HG03342 (cell line): ENCODE data around the gene ITGA6.

ENCODE experiments used
- ATAC-seq: cut with Tn5 transposase; IDR thresholded peaks from one replicate; pipeline ENCODE4 v1.9.1; 2021; ENCODE audit warnings: mild to moderate bottlenecking, moderate library complexity; ENCODE audit not compliant: unreplicated experiment

ITGA6 gene

DNA sequence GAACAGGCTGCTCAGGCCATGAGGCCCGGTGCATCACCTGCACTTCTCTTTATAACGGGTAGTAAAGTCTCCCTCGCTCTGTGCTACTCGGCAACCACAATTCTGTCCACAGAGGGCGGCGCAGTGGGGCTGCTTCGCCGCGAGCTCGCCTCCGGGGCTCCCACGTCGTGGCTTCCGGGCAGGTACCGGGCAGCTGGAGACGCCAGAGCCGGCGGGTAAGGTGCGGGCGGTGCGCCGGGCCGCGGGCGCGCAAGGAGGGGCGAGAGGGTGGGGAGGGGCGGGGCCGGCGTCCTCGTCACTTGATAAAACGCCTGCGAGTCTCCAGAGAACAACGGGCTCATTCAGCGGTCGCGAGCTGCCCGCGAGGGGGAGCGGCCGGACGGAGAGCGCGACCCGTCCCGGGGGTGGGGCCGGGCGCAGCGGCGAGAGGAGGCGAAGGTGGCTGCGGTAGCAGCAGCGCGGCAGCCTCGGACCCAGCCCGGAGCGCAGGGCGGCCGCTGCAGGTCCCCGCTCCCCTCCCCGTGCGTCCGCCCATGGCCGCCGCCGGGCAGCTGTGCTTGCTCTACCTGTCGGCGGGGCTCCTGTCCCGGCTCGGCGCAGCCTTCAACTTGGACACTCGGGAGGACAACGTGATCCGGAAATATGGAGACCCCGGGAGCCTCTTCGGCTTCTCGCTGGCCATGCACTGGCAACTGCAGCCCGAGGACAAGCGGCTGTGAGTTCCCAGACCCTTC is at the start of gene ITGA6:
Gene ITGA6, plus strand, starts transcription at position 331 of the 734 bp plus-strand sequence.
- ATAC-seq, result no peak

DNA sequence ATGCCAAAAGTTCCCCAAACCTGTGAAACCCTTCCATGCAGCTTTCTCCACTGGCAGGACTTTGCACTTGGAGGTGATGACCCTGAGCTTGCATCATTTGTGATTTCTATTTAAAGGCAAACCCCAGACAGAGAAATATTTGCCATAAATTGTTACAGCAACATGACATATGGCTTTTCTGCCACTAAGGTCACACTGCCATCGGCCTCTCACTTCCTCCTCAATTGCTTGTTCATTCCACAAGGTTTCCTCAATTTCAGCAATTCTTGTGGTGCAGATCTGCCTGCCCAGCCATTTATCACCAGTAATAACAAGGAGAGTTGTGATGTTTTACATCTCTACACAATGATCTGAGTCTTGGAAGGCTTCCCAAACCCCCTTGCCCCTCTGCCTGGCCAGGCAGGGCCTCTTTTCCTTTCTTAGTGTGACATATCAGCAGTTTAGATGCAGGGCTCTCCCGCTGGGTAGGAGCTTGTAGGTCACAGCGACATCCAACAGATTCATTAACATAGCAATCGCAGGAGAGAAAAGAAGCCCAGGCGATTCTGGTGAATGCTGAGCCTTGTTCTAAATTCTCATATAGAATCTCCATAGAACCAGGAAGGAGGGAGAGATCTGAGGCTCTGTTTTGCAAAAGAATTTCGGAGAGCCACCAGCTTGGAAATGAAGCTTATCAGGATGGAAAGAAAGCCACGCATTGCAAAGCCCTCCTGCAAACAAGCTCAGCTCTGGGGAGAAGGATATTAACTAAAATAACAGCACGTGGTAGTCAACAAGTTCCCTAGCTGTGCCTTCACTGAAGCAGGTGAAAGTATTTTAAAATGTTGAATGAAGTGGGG is 46.7 kb upstream of the ITGA6 start:
- no peak for ATAC-seq

DNA sequence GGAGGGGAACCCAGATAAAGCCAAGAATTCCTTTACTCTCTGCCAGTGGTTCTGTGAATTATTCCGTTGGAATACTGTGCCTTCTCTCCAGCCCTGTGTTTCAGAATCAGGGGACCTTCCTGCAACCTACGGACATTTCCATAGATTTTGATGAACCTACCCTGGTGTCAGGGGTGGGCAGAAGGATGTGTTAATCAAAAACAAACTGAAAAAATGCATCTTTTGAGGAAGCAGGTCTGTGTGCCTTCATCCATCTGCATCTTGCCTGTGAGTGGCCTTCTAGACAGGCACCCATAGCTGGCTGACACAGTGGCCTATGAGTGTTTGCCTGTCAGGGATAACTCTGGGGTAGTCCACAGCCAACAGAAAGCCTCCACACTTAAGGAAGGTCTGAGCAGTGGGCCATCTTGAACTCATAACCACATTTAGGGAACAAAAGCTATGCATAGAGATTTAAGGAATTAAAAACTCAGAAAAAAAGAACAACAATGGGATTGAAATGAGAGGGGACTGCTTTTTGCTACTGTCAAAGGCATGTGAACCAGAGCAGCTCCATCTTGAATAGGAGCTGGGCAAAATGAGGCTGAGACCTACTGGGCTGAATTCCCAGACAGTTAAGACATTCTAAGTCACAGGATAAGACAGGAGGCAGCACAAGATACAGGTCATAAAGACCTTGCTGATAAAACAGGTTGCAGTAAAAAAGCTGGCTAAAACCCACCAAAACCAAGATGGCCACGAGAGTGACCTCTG is 45.9 kb upstream of the ITGA6 start:
- no peak for ATAC-seq

DNA sequence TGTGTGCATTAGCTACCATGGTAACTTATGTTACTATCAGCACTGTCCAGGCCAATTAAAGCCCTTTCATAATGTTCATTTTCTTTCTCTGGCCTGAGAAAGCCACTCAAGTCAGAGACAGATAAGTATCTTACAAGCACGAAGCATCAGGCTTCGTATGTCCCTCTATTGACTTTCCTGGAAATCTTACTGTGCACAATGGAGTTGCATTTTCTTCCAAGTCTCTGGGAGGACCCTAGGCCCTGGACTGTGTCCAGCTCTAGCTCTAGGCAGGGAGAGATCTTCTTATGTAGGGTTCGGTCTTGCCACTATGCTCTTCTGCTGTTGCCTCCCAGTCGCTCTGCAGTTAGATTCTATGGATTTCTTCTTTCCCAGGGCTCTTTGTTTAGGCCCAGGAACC is 40.0 kb upstream of the ITGA6 start:
- ATAC-seq, result no peak

DNA sequence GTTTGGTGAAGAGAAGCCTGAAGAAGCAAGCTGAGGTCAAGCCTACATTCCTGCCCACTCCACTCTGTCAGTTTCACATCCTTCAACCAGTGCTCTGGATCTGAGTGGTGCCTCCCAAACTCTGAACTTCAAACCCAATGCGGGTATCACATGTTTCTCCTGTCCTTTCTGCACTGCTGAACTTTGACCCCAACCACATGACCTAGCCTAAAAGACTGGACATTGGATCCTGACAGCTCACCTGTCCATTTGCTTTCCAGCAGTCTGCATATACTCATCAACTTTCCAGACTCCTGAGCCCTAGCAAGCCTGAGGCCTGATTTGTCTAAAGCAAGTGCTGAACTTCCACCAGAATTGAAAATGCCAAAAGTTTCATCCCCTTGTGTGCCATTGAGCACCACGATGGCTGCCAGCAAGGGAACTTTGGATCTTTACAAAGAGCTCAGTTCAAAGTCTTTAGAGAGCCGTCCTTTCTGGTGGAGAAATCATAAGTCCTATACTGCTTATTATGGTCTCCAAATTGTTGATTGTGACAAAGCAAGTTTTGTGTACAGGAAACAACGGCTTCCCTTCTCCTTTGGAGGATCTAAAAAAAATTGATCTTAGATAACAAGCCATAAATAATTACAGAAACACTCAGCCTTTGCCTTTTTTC is 37.6 kb upstream of the ITGA6 start:
- no peak for ATAC-seq

DNA sequence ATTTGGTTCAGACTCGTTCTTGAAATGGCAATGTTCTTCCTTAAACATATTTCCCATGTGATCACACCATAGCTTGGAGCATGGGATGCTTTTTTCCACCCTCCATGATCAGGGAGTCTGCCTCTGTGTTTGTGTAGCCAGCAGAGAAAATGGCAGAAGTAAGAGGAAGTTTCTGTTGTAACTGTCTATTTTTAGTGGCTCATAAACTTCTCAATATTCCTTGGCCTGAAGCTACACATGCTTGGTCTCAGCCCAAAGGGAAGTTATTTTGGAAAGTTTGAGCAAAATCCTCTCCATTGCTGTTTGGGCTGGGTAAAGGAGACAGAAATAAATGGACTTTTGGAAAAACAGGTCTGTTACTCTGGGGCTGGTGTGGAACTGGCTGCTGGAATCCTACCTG is 33.4 kb upstream of the ITGA6 start:
- no peak for ATAC-seq

DNA sequence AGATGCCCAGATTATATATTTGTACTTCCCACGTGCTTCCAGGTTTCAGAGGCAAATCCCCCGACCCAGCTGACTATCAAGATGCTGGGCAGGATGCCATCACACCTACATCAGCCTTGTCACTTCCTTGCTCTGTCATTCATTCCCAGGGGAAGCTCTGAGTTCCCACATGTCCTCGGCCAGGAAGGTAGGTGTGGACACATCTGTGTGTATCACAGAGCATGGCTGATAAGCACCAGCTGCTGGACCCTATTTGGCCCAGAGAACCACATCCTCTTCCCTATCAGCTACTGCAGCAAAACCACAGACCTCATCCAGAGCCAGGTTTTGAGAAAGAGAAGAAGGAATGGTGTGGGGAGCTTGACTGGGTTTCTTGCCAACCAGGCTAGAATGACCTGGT is 31.9 kb upstream of the ITGA6 start:
- no peak for ATAC-seq

DNA sequence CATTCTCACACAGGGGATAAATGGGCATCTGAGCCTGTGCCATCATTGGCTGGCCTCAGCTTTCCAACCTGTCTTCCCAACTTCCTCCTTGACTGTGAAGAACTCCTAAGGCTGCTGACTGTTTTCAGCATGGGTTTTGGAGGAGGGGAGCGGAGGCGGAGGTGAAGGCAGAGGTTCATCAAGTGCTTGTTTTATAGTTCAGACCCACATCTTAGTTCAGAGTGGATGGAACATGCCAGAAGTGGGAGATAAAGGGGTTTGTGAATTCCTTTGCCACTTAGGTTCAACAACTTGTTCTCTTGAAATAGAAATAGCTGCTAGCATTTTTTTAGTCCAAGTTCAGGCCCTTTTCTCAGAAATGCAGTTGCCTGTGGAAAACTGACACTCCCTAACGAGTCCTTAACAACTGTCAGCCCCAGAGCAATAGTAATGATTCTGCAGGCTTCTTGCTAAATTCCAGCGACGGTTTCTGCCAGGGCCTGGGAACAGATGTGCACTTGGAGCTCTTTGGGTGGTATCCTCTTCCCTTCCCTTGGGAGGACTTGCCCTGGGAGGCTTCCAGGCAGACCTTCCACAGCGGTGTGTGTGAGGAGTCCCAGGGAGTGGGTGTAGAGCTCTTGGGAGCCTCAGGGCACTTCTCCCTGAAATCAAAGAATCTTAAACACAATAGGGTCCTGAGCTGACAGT is 30.1 kb upstream of the ITGA6 start:
- no peak for ATAC-seq

DNA sequence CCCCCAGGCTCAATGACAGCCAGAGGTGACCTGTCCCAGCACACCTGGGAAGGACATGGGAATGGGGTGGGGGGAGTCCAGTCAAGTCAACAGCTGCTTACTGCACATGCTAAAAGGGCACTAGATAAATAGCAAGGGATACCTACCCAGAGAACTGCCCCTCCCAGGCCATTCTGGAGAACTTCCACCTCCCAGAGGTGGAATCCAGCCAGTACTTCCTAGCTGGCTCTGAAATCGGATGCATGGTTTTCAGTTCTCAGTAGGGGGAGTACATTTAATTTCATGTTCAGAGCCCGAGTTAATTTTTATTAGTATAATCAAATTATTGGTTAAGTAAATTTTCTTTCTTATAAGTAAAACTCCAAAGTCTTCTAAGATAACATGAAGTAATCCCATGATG is 28.9 kb upstream of the ITGA6 start:
- no peak for ATAC-seq

DNA sequence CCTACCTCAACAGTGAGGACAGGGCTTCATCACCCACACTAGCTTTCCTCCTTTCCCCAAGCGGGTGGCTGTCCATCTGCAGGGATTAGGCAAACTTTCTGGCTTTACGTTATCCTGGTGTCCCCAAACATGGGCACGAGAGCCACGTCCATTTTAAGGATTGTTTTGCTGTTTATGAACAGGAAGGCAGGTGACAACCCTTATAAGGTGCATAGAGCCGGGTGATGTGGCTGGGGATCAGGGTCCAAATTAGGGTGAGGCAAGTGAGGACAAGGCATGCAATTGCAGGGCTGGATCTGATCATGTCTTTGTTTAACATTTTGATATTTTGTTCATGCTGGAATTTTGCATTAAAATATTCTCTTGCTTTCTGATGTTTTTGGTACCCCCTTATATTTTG is 27.6 kb upstream of the ITGA6 start:
- no peak for ATAC-seq

DNA sequence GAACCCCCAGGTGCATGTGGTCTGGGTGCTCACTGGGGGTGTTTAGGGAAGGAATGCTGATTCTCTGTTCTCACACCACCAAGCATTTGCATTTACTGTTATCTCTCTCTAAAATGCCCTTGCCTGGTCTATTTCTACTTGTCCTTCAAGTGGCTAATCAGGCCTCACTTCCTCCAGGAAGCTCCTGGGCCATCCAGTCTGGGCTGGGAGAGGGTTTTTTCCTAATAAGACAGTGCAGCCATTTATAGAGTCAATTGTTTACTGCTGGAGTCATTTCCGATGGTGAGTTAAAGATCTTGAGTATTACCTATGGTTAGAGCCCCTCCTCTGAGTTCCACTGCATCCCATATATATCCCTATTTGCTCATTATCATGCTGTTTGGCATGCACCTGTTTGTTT is 25.2 kb upstream of the ITGA6 start:
- ATAC-seq, result no peak

DNA sequence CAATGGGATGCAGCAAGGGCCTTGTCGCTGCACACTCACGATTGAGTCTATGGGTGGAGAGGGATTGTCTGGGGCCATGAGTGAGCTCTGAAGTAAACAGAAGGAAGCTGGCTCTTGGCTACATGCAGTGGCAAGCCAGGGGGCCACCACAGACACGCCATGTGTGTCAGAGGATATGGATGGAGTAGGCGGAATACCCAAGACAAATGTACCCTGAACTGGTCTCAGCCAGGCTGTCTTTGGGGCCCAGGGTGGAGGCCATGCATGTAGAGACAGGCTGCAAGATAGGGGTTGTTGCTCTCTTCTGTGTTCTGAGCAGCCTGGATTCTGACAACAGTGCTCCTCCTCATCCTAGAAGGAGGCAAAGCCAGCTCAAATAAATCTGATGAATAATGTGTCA is 24.0 kb upstream of the ITGA6 start:
- no peak for ATAC-seq

DNA sequence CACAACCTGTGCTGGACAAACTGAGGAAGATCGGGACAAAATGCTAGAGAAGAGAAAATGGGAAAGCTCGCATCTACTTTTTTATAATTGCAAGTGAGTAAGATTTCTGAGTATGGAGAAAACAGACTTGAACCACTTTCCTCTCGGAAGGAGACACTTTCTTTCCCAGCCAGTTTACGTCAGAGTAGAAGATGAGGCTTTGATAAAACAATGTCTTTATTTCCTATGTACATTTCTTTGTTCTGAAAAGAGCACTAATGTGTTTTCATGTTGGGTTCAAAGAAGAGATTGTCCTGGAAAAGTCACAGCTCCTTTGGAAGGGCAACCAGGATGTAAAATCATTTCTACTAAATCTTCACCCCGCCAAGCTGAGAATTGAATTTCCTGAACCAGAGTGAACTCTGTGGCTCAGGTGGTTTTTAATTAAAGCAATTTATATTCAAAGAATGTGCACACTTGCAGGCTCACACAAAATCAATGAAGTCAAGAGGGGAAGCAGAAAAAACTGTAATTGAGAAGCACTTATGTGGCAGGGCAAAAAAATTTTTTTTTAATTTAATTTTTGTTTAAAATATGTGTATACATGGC is 23.4 kb upstream of the ITGA6 start:
- ATAC-seq, result no peak

DNA sequence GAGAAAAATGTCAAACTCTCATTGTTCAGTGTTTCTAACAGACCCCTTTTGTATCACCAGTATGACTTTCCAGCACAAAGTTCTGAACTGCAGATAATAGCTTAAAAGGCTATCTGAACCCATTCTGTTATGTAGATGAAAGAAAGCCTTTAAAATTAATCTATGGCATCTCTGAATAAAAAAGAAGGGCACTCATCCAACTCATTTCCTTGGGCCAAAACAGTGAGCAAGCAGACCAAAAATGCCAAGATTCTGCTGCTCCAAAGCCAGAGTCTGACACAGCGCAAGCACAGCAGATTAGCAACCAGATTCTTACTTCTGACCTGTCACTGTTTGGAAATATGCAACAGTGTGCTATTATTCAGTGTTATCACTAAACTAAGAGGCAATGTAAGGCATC is 22.6 kb upstream of the ITGA6 start:
- ATAC-seq, result no peak

DNA sequence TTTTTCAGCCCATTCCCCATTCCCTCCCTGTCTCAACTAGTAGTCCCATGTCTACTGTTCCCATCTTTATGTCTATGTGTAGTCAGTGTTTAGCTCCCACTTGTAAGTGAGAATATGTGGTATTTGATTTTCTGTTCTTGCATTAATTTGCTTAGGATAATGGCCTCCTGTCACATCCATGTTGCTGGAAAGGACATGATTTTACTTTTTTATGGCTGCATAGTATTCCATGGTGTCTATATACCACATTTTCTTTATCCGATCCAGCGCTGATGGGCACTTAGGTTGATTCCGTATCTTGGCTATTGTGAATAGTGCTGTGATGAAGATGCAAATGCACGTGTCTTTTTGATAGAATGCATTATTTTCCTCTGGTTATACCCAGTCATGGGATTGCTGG is 21.7 kb upstream of the ITGA6 start:
- no peak for ATAC-seq

DNA sequence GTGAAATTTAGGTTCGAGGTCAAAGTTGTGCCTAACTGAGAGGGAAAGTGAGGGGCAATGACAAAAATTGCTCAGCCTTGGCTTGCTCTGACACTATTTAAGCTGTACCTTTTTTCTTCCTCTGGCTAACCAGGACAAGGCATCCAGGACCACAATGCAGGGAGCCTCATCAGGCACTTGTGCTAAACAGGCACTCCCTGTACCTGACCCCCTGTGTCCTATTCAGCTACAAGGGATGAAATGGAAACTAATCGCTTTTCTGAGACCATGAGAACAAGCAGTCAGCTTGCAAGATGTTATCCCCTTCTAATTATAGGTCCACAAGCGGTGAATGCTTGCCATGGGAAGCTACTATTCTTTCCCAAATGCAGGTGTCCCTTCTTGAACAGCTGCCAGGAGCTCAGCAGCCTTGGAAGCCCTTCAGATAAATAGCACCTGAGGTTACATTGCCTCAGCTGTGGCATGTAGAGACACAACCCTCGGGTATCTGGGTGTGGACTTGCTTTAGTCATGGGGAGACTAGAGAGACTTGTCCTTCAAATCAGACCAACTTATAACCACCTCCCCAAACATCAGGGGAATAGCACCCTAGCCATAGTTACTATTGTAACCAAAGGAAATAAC is 19.1 kb upstream of the ITGA6 start:
- no peak for ATAC-seq

DNA sequence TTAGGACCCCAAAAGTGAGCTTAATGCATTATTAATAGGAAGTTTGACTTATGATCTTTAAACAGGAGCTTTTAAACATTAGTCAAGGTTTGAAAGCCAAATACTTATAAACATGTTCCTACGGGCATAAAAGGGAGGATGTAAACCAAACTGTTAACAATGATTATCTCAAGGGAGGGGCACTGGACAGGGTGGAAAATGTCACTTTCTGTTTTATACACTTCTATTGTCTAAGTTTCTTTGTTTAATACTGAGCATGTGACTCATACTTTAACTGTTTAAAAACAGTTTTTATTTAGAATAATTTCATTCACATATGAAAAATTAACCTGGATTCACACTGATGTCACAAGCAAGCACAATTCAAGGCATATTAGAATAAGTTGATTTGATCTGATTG is 18.3 kb upstream of the ITGA6 start:
- ATAC-seq, result no peak

DNA sequence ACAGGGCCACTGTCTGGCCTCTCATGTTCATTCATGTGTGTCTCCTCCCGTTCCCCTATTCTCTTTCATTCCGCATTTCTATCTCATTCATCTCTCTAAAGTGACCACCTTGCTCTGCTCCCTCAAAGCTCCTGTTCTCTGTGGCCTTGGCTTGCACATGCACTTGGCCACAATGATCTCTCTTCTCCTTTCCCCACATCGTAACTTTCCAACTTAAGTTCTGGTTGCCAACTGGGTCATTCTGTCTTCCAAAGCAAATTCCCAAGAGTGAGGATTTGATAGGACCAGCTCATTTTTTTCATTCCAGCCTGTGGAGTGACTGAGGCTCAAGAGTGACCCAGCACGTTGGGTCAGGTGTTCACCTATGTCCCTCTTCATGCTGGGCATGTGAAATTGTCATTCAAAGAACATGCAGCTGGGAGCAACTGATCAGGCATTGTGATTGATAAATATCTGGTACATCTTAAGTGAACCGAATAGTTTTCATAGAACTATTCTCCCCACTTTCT is 14.3 kb upstream of the ITGA6 start:
- ATAC-seq, result no peak

DNA sequence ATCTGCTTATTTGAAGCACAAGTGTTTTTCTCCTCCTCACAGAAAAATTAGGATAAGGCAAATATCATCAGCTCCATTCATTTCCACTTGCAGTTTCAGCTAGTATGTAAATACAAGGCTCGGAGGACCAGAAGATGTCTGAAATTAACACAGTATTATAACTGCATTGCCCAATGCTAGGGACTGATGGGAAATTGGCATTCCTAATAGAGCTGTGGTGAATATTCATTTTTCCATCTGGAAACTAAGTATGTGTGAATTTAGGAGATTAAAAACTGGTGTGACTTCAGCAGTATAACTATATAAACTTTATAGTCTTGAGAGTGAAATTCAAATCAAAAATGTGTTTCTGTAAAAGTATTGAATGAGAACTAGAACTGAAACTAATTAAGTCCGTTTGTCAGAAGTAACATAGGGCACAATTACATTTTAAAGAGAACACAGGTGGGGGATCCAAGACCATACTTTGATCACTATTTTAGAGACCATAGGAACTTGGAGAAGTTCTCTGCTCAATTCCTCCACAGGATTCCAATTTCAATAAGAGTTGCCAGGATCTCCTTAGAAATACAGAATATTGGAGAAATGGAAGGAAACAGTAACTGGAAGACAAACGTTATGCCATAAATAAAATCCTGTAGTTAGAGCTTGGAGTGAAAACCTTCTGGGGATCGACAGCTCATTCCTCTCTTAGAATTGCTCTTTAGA is 12.1 kb upstream of the ITGA6 start:
- no peak for ATAC-seq
